Activated CD4-positive, alpha-beta T cell treated with anti-CD3 and anti-CD28 coated beads, Interleukin-2, amount 50 U/mL, for 1 hour (primary cell): ENCODE data around the gene AP3S1.
A peak's percentile ranks its signal among the peaks of the same experiment; 100 is the strongest.

Source experiments
- DNase-seq: peaks from one replicate; pipeline ENCODE4 v3.0.0-alpha.2; 2020

The AP3S1 gene

GRCh38 chr5:115825948-115826347 is 15.8 kb upstream of the AP3S1 start:
- no peak for DNase-seq

GRCh38 chr5:115829913-115830312 is 11.8 kb upstream of the AP3S1 start:
- no peak for DNase-seq

GRCh38 chr5:115831163-115831768 is 10.5 kb upstream of the AP3S1 start:
- DNase-seq, result no peak

- no peak for DNase-seq
Observed at GRCh38 chr5:115835481-115835880, 6.3 kb upstream of the AP3S1 start.

GRCh38 chr5:115838885-115839518 is 2.7 kb upstream of the AP3S1 start:
- no peak for DNase-seq

GRCh38 chr5:115840873-115841272 is 862 bp upstream of the AP3S1 start:
- DNase-seq, result no peak

GRCh38 chr5:115842089-115842935 is 577 bp downstream of the AP3S1 start:
- peak; percentile 16 for DNase-seq

GRCh38 chr5:115842952-115843351 is 1.2 kb downstream of the AP3S1 start:
- no peak for DNase-seq

GRCh38 chr5:115843444-115844130 is 1.9 kb downstream of the AP3S1 start:
- DNase-seq, result no peak

- no peak for DNase-seq
Observed at GRCh38 chr5:115844321-115844817, 2.6 kb downstream of the AP3S1 start.

- DNase-seq, result no peak
Observed at GRCh38 chr5:115847290-115847689, 5.6 kb downstream of the AP3S1 start.

- DNase-seq, result no peak
Observed at GRCh38 chr5:115849258-115849798, 7.6 kb downstream of the AP3S1 start.

- no peak for DNase-seq
Observed at GRCh38 chr5:115850744-115851416, 9.1 kb downstream of the AP3S1 start.

GRCh38 chr5:115854139-115854538 is 12.4 kb downstream of the AP3S1 start:
- no peak for DNase-seq

GRCh38 chr5:115855959-115856358 is 14.2 kb downstream of the AP3S1 start:
- DNase-seq, result no peak

- no peak for DNase-seq
Observed at GRCh38 chr5:115857057-115857479, 15.3 kb downstream of the AP3S1 start.

GRCh38 chr5:115857626-115858349 is 16.1 kb downstream of the AP3S1 start:
- no peak for DNase-seq

GRCh38 chr5:115858396-115858795 is 16.7 kb downstream of the AP3S1 start:
- no peak for DNase-seq

- DNase-seq, result no peak
Observed at GRCh38 chr5:115859378-115859777, 17.6 kb downstream of the AP3S1 start.

GRCh38 chr5:115869256-115869795 is 27.6 kb downstream of the AP3S1 start:
- DNase-seq, result no peak

- DNase-seq, result no peak
Observed at GRCh38 chr5:115872447-115872846, 30.7 kb downstream of the AP3S1 start.
